IMR-90 (cell line): Measurements from ENCODE around the gene TREH. TPM values are rescaled to one million over a fixed set of nuclear protein-coding genes. Genes with fewer than 3 reads are reported as not detected.

ENCODE experiments used
- ATAC-seq: fragments of 200-7000 bp; cut with Tn5 transposase; 2 replicates; pipeline ENCODE4 v1.9.1; 2020; ENCODE audit warnings: low read depth, mild to moderate bottlenecking, moderate library complexity
- BruUV-seq: library from RNA; stranded (reverse); fragments of 400-500 nt; replicated peaks from 2 replicates; lab custom pipeline; 2021; lab: Mats Ljungman, UMichigan
- CTCF ChIA-PET: fragments of 300-600 bp; formaldehyde crosslinking; extraction: SDS; loops from one replicate; lab custom pipeline; 2021; ENCODE audit warnings: antibody characterized with exemption; lab: Yijun Ruan, JAX
- POLR2A ChIA-PET: fragments of 300-600 bp; sonication (Branson Sonifier 250); formaldehyde crosslinking; loops from one replicate; lab custom pipeline; 2022; ENCODE audit warnings: antibody characterized with exemption; ENCODE audit not compliant: unreplicated experiment; lab: Charles Lee
- DNase-seq: peaks from one replicate; pipeline ENCODE4 v3.0.0; 2013
- H2AFZ ChIP-seq: replicated peaks from 2 replicates; pipeline ENCODE3; 2013; ENCODE audit warnings: low read length, mild to moderate bottlenecking; ENCODE audit not compliant: poor library complexity
- H2AK5ac ChIP-seq: 2 replicates; pipeline ENCODE4 v1.6.1; 2013; ENCODE audit warnings: low read depth, low read length, inconsistent platforms
- H2AK9ac ChIP-seq: replicated peaks from 2 replicates; pipeline ENCODE3; 2013; ENCODE audit warnings: mild to moderate bottlenecking, low read depth, low read length, moderate library complexity; ENCODE audit not compliant: poor library complexity
- H2BK120ac ChIP-seq: 2 replicates; pipeline ENCODE4 v1.6.1; 2013; ENCODE audit warnings: low read depth, low read length, inconsistent platforms
- H2BK15ac ChIP-seq: 3 replicates; pipeline ENCODE4 v1.6.1; 2013; ENCODE audit warnings: low read depth, low read length, inconsistent platforms
- H2BK20ac ChIP-seq: 2 replicates; pipeline ENCODE4 v1.6.1; 2013; ENCODE audit warnings: low read depth, mild to moderate bottlenecking, inconsistent platforms, low read length, moderate library complexity
- H2BK5ac ChIP-seq: 2 replicates; pipeline ENCODE4 v1.6.1; 2013; ENCODE audit warnings: mild to moderate bottlenecking, low read depth, low read length, inconsistent platforms; ENCODE audit not compliant: poor library complexity, severe bottlenecking
- H3K14ac ChIP-seq: replicated peaks from 2 replicates; pipeline ENCODE4 v1.6.1; 2013; ENCODE audit warnings: low read depth, low read length, inconsistent platforms
- H3K18ac ChIP-seq: 2 replicates; pipeline ENCODE4 v1.6.1; 2013; ENCODE audit warnings: low read depth, low read length, control low read depth
- H3K23ac ChIP-seq: 2 replicates; pipeline ENCODE4 v1.6.1; 2013; ENCODE audit warnings: low read depth, low read length, inconsistent platforms
- H3K27ac ChIP-seq: 2 replicates; pipeline ENCODE4 v1.5.1; 2013; ENCODE audit warnings: mild to moderate bottlenecking, control low read depth, low read length; ENCODE audit not compliant: insufficient read depth
- H3K27me3 ChIP-seq: 2 replicates; pipeline ENCODE4 v1.6.1; 2013; ENCODE audit warnings: low read length; ENCODE audit not compliant: control insufficient read depth, insufficient read depth
- H3K36me3 ChIP-seq: 2 replicates; pipeline ENCODE4 v1.6.1; 2013; ENCODE audit warnings: low read length, mixed read lengths; ENCODE audit not compliant: control insufficient read depth, insufficient read depth
- H3K4ac ChIP-seq: 2 replicates; pipeline ENCODE4 v1.6.1; 2013; ENCODE audit warnings: low read depth, low read length, inconsistent platforms
- H3K4me1 ChIP-seq: 2 replicates; pipeline ENCODE4 v1.6.1; 2013; ENCODE audit warnings: low read length, mixed read lengths; ENCODE audit not compliant: control insufficient read depth, insufficient read depth
- H3K4me2 ChIP-seq: 2 replicates; pipeline ENCODE4 v1.6.1; 2013; ENCODE audit warnings: low read depth, mild to moderate bottlenecking, control low read depth, low read length, moderate library complexity
- H3K4me3 ChIP-seq: 2 replicates; pipeline ENCODE4 v1.5.1; 2013; ENCODE audit warnings: low read depth, mild to moderate bottlenecking, control low read depth, low read length, moderate library complexity; ENCODE audit not compliant: insufficient read depth
- H3K56ac ChIP-seq: 2 replicates; pipeline ENCODE4 v1.6.1; 2013; ENCODE audit warnings: low read length, inconsistent platforms; ENCODE audit not compliant: insufficient read depth; ENCODE audit errors: extremely low read depth
- H3K79me1 ChIP-seq, 2 experiments: 2 replicates each; pipeline ENCODE4 v1.6.1; 2013; ENCODE audit warnings: low read length in 2 of 2, inconsistent platforms in 1 of 2, low read depth in 1 of 2
- H3K9ac ChIP-seq: 2 replicates; pipeline ENCODE4 v1.6.1; 2013; ENCODE audit warnings: low read depth, low read length, control low read depth
- H3K9me1 ChIP-seq: 2 replicates; pipeline ENCODE4 v1.6.1; 2013; ENCODE audit warnings: low read length, inconsistent platforms; ENCODE audit not compliant: insufficient read depth
- H3K9me3 ChIP-seq: 2 replicates; pipeline ENCODE4 v1.6.1; 2013; ENCODE audit warnings: low read length; ENCODE audit not compliant: control insufficient read depth, insufficient read depth
- H4K20me1 ChIP-seq: 2 replicates; pipeline ENCODE4 v1.6.1; 2013; ENCODE audit warnings: low read length, inconsistent platforms; ENCODE audit not compliant: insufficient read depth
- H4K5ac ChIP-seq: 2 replicates; pipeline ENCODE4 v1.6.1; 2013; ENCODE audit warnings: mild to moderate bottlenecking, low read depth, low read length, control low read depth
- H4K8ac ChIP-seq, 2 experiments: 2 replicates each; pipeline ENCODE4 v1.6.1; 2013; ENCODE audit warnings: low read depth in 2 of 2, low read length in 2 of 2, control low read depth in 1 of 2, inconsistent platforms in 1 of 2
- H4K91ac ChIP-seq: 2 replicates; pipeline ENCODE4 v1.6.1; 2013; ENCODE audit warnings: low read depth, low read length, inconsistent platforms; ENCODE audit not compliant: insufficient read depth
- ELK1 ChIP-seq: fragments of 150-350 bp; IDR thresholded peaks from 2 replicates; pipeline ENCODE4 v1.6.1; 2016; ENCODE audit warnings: low read depth, mild to moderate bottlenecking, low read length, moderate library complexity, borderline replicate concordance
- FOS ChIP-seq: fragments of 150-350 bp; IDR thresholded peaks from 2 replicates; pipeline ENCODE4 v1.6.1; 2016; ENCODE audit warnings: low read depth, low read length
- MAZ ChIP-seq: IDR thresholded peaks from 2 replicates; pipeline ENCODE4 v1.6.1; 2012; ENCODE audit warnings: low read depth, mild to moderate bottlenecking, low read length, improper control_type of control experiment, moderate library complexity, borderline replicate concordance
- RFX5 ChIP-seq: IDR thresholded peaks from 2 replicates; pipeline ENCODE4 v1.8.0; 2012; ENCODE audit warnings: low read depth, mild to moderate bottlenecking, low read length, moderate library complexity
- WGBS, 2 experiments: methylation state at CpG; one replicate each; pipeline versions ENCODE4 v1.1.5 to v1.1.7; 2013; ENCODE audit warnings: missing lambda C conversion rate in 2 of 2; ENCODE audit not compliant: insufficient read length in 1 of 2; ENCODE audit errors: extremely low coverage in 2 of 2; 5-methylcytosine and 5-hydroxymethylcytosine counted together
- dilution Hi-C: fragments of 300-500 bp; cut with HindIII; formaldehyde crosslinking; loops from one replicate; pipeline ENCODE4 v1.14.3; 2018; ENCODE audit warnings: low sequenced_read_pairs; ENCODE audit not compliant: unreplicated experiment
- in situ Hi-C: fragments of 300-500 bp; cut with MboI; formaldehyde crosslinking; loops from 3 replicates; pipeline ENCODE4 v1.14.3; 2019; ENCODE audit warnings: low sequenced_read_pairs, inconsistent platforms, mixed read lengths
- intact Hi-C: fragments of 100-400 bp; cut with micrococcal nuclease; formaldehyde crosslinking; loops from 2 replicates; pipeline ENCODE4 v1.10.0; 2022
- polyA plus RNA-seq, 3 experiments: library from polyadenylated mRNA; depleted of rRNA; stranded (reverse); fragments of >200 nt; gene quantifications; 2 replicates each; pipeline ENCODE4 v1.2.3, GENCODE V29; 2012; ENCODE audit warnings: low replicate concordance in 1 of 3
- total RNA-seq: library from RNA; depleted of rRNA; stranded (reverse); fragments of >200 nt; gene quantifications from 2 replicates; pipeline ENCODE4 v1.2.3, GENCODE V29; 2012

TREH gene
- total and polyA plus RNA-seq, 2 of the 4 experiments (the other 2 are of a cell fraction) = not detected

GRCh38 chr11:118634431-118635236 is 44.8 kb downstream of the TREH start (continued):
- TF ChIP-seq ELK1 (no peak), RFX5 (no peak)

- H2BK5ac ChIP-seq = no peak overlapping the region
- no peak overlapping the region for H2BK120ac ChIP-seq
- dilution Hi-C loops = no loop called here
- peaks cover 20% of the 10 kb centered on the region for H3K4me1 ChIP-seq
- H3K14ac ChIP-seq = no peak overlapping the region; the same call in none of the 2 replicates
- H3K9me3 ChIP-seq = no peaks in the 10 kb centered on the region
- DNase-seq (peak; percentile 44), ATAC-seq (peak; percentile 21)
- no peak overlapping the region for H2BK15ac ChIP-seq
- peak overlapping the region; percentile 10; the same call in 1 of the 2 replicates for H3K27ac ChIP-seq
- H4K91ac ChIP-seq = no peak overlapping the region
- H3K9me1 ChIP-seq = peaks cover 40% of the 10 kb centered on the region
- POLR2A ChIA-PET = no interaction called here
- H3K18ac ChIP-seq = no peak overlapping the region
- peaks cover 87% of the 10 kb centered on the region for H3K36me3 ChIP-seq
- TF ChIP-seq FOS = peak; percentile 60; the same call in 1 of the 2 replicates
- no peak for TF ChIP-seq RFX5
- peak; percentile 47; the same call in 1 of the 2 replicates for TF ChIP-seq MAZ
- TF ChIP-seq ELK1 = no peak
- H3K23ac ChIP-seq = no peak overlapping the region
- H4K8ac ChIP-seq = peak overlapping the region in 1 of 2 experiments; percentile 37; a peak in 1 of 4 replicates
- BruUV-seq = no TSS peak
- in situ Hi-C loops = no loop called here
- WGBS, 2 experiments = no CpG with 5 or more reads among the region's 4 CpGs
- H4K5ac ChIP-seq = no peak overlapping the region
- peaks cover 66% of the 10 kb centered on the region for H4K20me1 ChIP-seq
- no peak overlapping the region for H3K4ac ChIP-seq
- CTCF ChIA-PET = no interaction called here
- peaks cover 48 to 95% of the 10 kb centered on the region in 2 experiments for H3K79me1 ChIP-seq
- H3K4me2 ChIP-seq = peak overlapping the region; percentile 44; the same call in 1 of the 2 replicates
- peak overlapping the region; percentile 18 for H2AK9ac ChIP-seq
- H3K4me3 ChIP-seq = no peak overlapping the region
- H3K9ac ChIP-seq = no peak overlapping the region
- no peak overlapping the region for H3K56ac ChIP-seq
- intact Hi-C loops = no loop called here
- H2AK5ac ChIP-seq = peak overlapping the region; percentile 47
- no peaks in the 10 kb centered on the region for H3K27me3 ChIP-seq
- H2BK20ac ChIP-seq = no peak overlapping the region
- no peak overlapping the region for H2AFZ ChIP-seq
Measured at GRCh38 chr11:118633979-118634378, 45.5 kb downstream of the TREH start.
